Activated B cell treated with CpG ODN at 0.5 μM for 24 hours (primary cell): Measurements from ENCODE around the gene ARL8A. TPM values are rescaled to one million over a fixed set of nuclear protein-coding genes. Genes with fewer than 3 reads are reported as not detected.

Experiments used
- ATAC-seq: fragments of 200-7000 bp; cut with Tn5 transposase; one replicate; pipeline ENCODE4 v1.10.0; 2021; ENCODE audit warnings: low read depth, mild to moderate bottlenecking, moderate library complexity
- CTCF ChIA-PET: fragments of 350-600 bp; sonication (Branson Sonifier 250); formaldehyde crosslinking; loops from one replicate; lab custom pipeline; 2021; ENCODE audit warnings: antibody characterized with exemption; lab: Charles Lee
- POLR2A ChIA-PET: fragments of 350-600 bp; sonication (Branson Sonifier 250); formaldehyde crosslinking; loops from one replicate; lab custom pipeline; 2021; ENCODE audit warnings: antibody characterized with exemption; lab: Charles Lee
- DNase-seq: peaks from one replicate; pipeline ENCODE4 v3.0.0; 2022
- H3K27ac Mint-ChIP-seq: one replicate; pipeline ENCODE4 v1.8.0; 2020; ENCODE audit warnings: mixed read lengths
- H3K27me3 Mint-ChIP-seq: one replicate; pipeline ENCODE4 v1.8.0; 2021; ENCODE audit warnings: mixed read lengths
- H3K36me3 Mint-ChIP-seq: one replicate; pipeline ENCODE4 v1.8.0; 2021; ENCODE audit warnings: low read depth, mixed read lengths
- H3K4me1 Mint-ChIP-seq: one replicate; pipeline ENCODE4 v1.8.0; 2021; ENCODE audit warnings: mixed read lengths
- H3K4me3 Mint-ChIP-seq: one replicate; pipeline ENCODE4 v1.8.0; 2020; ENCODE audit warnings: mild to moderate bottlenecking, mixed read lengths
- H3K9me3 Mint-ChIP-seq: one replicate; pipeline ENCODE4 v1.8.0; 2020; ENCODE audit warnings: mixed read lengths
- intact Hi-C: fragments of 100-400 bp; cut with micrococcal nuclease; formaldehyde crosslinking; loops from one replicate; pipeline ENCODE4 v1.15.1; 2024
- total RNA-seq: library from RNA; stranded (reverse); gene quantifications from 2 replicates; pipeline ENCODE4 v1.2.3, GENCODE V29; 2022
- TF ChIP-seq, protein P1 (sequence below): fragments of 200-600 bp; IDR thresholded peaks from one replicate; pipeline ENCODE4 v1.8.0; 2022; ENCODE audit warnings: antibody characterized with exemption, mild to moderate bottlenecking

The ARL8A gene
- total RNA-seq, 1 donor from 2014 or later, result 58.0 TPM

- H3K4me3 Mint-ChIP-seq, result peak overlapping the region; percentile 91
- CTCF ChIA-PET, result interaction anchor here (0.6 to 2.3 kb wide), 10 partner anchors 8 to 33 kb away, joined by 3 to 13 read pairs (median 5); partner anchors contain the start of gene LGR6
- peak; percentile 44 for DNase-seq
- no peaks in the 10 kb centered on the region for H3K27me3 Mint-ChIP-seq
- peak overlapping the region; percentile 92 for H3K27ac Mint-ChIP-seq
- peaks cover 83% of the 10 kb centered on the region for H3K4me1 Mint-ChIP-seq
- peaks cover 23% of the 10 kb centered on the region for H3K36me3 Mint-ChIP-seq
- POLR2A ChIA-PET, result interaction anchor here (0.6 to 3.0 kb wide), 5 partner anchors 11 to 206 kb away, joined by 3 to 29 read pairs (median 3); partner anchors contain the start of gene ARL8A
- TF ChIP-seq, protein P1, sequence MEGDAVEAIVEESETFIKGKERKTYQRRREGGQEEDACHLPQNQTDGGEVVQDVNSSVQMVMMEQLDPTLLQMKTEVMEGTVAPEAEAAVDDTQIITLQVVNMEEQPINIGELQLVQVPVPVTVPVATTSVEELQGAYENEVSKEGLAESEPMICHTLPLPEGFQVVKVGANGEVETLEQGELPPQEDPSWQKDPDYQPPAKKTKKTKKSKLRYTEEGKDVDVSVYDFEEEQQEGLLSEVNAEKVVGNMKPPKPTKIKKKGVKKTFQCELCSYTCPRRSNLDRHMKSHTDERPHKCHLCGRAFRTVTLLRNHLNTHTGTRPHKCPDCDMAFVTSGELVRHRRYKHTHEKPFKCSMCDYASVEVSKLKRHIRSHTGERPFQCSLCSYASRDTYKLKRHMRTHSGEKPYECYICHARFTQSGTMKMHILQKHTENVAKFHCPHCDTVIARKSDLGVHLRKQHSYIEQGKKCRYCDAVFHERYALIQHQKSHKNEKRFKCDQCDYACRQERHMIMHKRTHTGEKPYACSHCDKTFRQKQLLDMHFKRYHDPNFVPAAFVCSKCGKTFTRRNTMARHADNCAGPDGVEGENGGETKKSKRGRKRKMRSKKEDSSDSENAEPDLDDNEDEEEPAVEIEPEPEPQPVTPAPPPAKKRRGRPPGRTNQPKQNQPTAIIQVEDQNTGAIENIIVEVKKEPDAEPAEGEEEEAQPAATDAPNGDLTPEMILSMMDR, result no peak
- H3K9me3 Mint-ChIP-seq, result no peaks in the 10 kb centered on the region
- peak; percentile 22 for ATAC-seq
- intact Hi-C loops, result loop anchor here (1.0 to 10.0 kb wide), 5 partner anchors 16 to 1225 kb away; partner anchors contain the start of genes PCAT6 and TMEM183A
Observed at GRCh38 chr1:202159534-202160371, 15.2 kb upstream of the ARL8A start.

DNA sequence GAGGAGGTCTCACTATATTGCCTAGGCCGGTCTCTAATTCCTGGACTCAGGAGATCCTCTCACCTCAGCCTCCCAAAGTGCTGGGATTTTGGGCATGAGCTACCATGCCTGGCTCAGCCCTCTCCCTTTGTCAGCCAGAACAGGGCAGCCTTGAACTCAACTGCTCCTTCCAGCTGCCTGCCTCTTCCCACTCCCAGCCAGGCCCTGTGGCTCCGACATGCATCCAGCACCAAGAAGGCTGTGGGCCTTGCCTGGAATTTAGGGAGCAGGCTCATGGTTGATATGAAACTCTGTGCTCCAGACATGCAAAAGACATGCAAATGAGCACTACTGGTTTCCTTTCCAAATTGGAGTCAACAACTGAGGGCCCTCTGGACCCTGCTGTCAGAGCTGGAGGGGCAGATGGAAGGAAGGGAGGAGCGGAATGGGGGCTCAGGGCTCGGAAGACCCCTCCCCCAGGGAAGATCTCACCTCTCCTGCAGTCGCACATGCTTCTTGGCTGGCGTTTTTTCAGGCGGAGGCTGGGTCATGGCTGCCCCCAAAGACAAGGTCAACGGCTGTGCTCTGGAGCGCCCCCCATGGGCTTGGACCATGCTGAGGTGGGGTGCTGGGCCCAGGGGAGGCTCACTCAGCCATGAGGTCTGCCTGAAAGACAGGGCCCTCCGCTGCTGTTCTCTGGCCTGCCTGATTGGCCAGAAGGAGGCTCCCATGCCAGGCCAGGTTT lies 14.4 kb upstream of the ARL8A start:
- Mint-ChIP-seq H3K27me3 (no peaks in the 10 kb centered on the region), H3K9me3 (no peaks in the 10 kb centered on the region), H3K4me3 (peak overlapping the region; percentile 91), H3K4me1 (peaks cover 78% of the 10 kb centered on the region), H3K36me3 (peaks cover 27% of the 10 kb centered on the region), H3K27ac (peak overlapping the region; percentile 92)
- intact Hi-C loops, result no loop called here
- ChIA-PET POLR2A (interaction anchor here (0.7 to 3.0 kb wide), 2 partner anchors 15 to 28 kb away, joined by 13 to 29 read pairs; partner anchors contain the start of gene ARL8A), CTCF (interaction anchor here (2.2 to 2.3 kb wide), 2 partner anchors 30 to 34 kb away, joined by 8 to 13 read pairs; partner anchors contain the start of gene LGR6)
- DNase-seq (no peak), ATAC-seq (no peak)
- TF ChIP-seq, protein P1, result no peak

DNA sequence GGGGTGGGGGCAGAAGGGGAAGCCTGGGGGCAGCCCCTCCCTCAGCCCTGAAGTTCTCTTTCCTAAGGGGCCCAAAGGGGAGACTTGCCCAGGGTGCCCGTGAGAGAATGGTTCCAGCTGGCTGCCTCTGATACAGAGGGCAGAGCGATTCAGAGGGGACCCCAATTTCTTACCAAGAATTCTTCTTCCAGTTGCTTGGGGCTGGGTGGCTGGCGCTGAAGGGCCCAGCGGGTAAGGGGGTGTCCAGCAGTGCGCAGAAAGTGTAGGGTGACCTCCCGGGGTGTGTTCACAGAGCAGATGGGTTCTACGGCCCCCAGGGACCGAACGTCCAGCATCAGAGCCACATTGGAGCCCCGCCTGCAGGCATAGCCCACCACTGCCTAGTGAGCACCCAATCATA lies 13.4 kb upstream of the ARL8A start:
- POLR2A ChIA-PET, result no interaction called here
- no peaks in the 10 kb centered on the region for H3K27me3 Mint-ChIP-seq
- no peaks in the 10 kb centered on the region for H3K9me3 Mint-ChIP-seq
- TF ChIP-seq, protein P1, result no peak
- CTCF ChIA-PET, result no interaction called here
- intact Hi-C loops, result no loop called here
- ATAC-seq, result no peak
- H3K27ac Mint-ChIP-seq, result no peak overlapping the region
- H3K36me3 Mint-ChIP-seq, result peaks cover 35% of the 10 kb centered on the region
- H3K4me1 Mint-ChIP-seq, result peaks cover 68% of the 10 kb centered on the region
- DNase-seq, result no peak
- H3K4me3 Mint-ChIP-seq, result no peak overlapping the region

DNA sequence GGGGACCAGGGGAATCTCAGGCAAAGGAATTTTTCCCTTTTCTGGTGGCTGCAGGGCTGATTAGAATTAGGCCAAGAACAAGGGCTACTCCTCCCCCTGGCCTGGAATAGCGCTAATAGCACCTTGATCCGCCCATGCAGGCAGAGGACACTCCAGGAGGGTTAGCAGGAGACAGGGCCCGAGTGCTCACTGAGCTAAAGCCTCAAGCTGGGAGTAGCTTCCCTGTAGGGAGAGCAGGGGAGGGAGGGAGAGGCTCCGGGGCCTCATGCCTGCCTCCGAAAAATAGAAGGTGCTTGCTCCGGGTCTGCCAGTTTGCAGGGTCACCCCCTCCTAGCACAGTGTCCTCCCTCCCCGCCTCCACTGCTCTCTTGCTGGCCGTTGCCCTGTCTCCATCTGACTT lies 12.1 kb upstream of the ARL8A start:
- Mint-ChIP-seq H3K27me3 (no peaks in the 10 kb centered on the region), H3K4me3 (no peak overlapping the region), H3K36me3 (peaks cover 45% of the 10 kb centered on the region), H3K27ac (no peak overlapping the region), H3K9me3 (no peaks in the 10 kb centered on the region), H3K4me1 (peaks cover 54% of the 10 kb centered on the region)
- ChIA-PET CTCF (interaction anchor here (2.9 to 3.1 kb wide), 2 partner anchors 157 to 160 kb away, joined by 12 to 29 read pairs; no protein-coding TSS in a partner anchor), POLR2A (interaction anchor here (1.0 kb wide), 1 partner anchor 10 kb away, joined by 3 read pairs; no protein-coding TSS in a partner anchor)
- intact Hi-C loops, result no loop called here
- TF ChIP-seq, protein P1, result no peak
- DNase-seq (no peak), ATAC-seq (no peak)
